Naive thymus-derived CD4-positive, alpha-beta T cell (primary cell): ENCODE measurements around the gene RAD51B. TPM values are rescaled to one million over a fixed set of nuclear protein-coding genes. Genes with fewer than 3 reads are reported as not detected.

Source experiments
- ATAC-seq: fragments of 150-1000 bp; cut with Tn5 transposase; 2 replicates; pipeline ENCODE4 v1.10.0; 2021; ENCODE audit warnings: mild to moderate bottlenecking, moderate library complexity
- CTCF ChIA-PET: fragments of 350-600 bp; sonication (Branson Sonifier 250); formaldehyde crosslinking; loops from one replicate; lab custom pipeline; 2021; ENCODE audit warnings: antibody characterized with exemption; lab: Charles Lee
- POLR2A ChIA-PET: fragments of 350-600 bp; sonication (Branson Sonifier 250); formaldehyde crosslinking; loops from one replicate; lab custom pipeline; 2021; ENCODE audit warnings: antibody characterized with exemption, inconsistent platforms; lab: Charles Lee
- DNase-seq, 9 donors: peaks; one replicate each; pipeline versions ENCODE4 v3.0.0 to v3.0.0-alpha.2; 2020 to 2022; ENCODE audit warnings: mixed read lengths in 1 of 9
- H3K27ac ChIP-seq: one replicate; pipeline ENCODE4 v1.7.0; 2013; ENCODE audit warnings: mild to moderate bottlenecking, low read depth, low read length, moderate library complexity
- H3K27me3 ChIP-seq, 2 donors: one replicate each; pipeline ENCODE4 v1.7.0; 2013; ENCODE audit warnings: low read length in 2 of 2, mild to moderate bottlenecking in 2 of 2, moderate library complexity in 2 of 2; ENCODE audit not compliant: control insufficient read depth in 2 of 2, insufficient read depth in 2 of 2
- H3K36me3 ChIP-seq, 3 experiments: 1 replicate in 2 of 3; 2 replicates in 1 of 3; pipeline ENCODE4 v1.7.0; 2013; ENCODE audit warnings: low read length in 3 of 3, mild to moderate bottlenecking in 3 of 3, moderate library complexity in 1 of 3; ENCODE audit not compliant: insufficient read depth in 3 of 3, control insufficient read depth in 2 of 3
- H3K4me1 ChIP-seq, 2 donors: one replicate each; pipeline ENCODE4 v1.7.0; 2013; ENCODE audit warnings: low read length in 2 of 2, mild to moderate bottlenecking in 2 of 2, moderate library complexity in 1 of 2; ENCODE audit not compliant: control insufficient read depth in 2 of 2, insufficient read depth in 2 of 2
- H3K4me3 ChIP-seq: 2 replicates; pipeline ENCODE4 v1.7.0; 2013; ENCODE audit warnings: mild to moderate bottlenecking, low read length
- H3K9me3 ChIP-seq, 3 experiments: 1 replicate in 2 of 3; 2 replicates in 1 of 3; pipeline ENCODE4 v1.7.0; 2013; ENCODE audit warnings: low read length in 3 of 3; ENCODE audit not compliant: control insufficient read depth in 2 of 3
- H3K27ac Mint-ChIP-seq, 9 donors: one replicate each; pipeline ENCODE4 v1.8.0; 2020 to 2022; ENCODE audit warnings: mixed read lengths in 9 of 9, mild to moderate bottlenecking in 8 of 9, moderate library complexity in 5 of 9, inconsistent platforms in 2 of 9
- H3K27me3 Mint-ChIP-seq, 5 donors: one replicate each; pipeline ENCODE4 v1.8.0; 2021 to 2022; ENCODE audit warnings: mixed read lengths in 5 of 5, mild to moderate bottlenecking in 1 of 5
- H3K36me3 Mint-ChIP-seq, 5 donors: one replicate each; pipeline ENCODE4 v1.8.0; 2020 to 2022; ENCODE audit warnings: mixed read lengths in 5 of 5, mild to moderate bottlenecking in 3 of 5, inconsistent platforms in 1 of 5
- H3K4me1 Mint-ChIP-seq, 7 donors: one replicate each; pipeline ENCODE4 v1.8.0; 2020 to 2022; ENCODE audit warnings: mixed read lengths in 7 of 7, mild to moderate bottlenecking in 3 of 7, inconsistent platforms in 1 of 7
- H3K4me3 Mint-ChIP-seq, 10 donors: one replicate each; pipeline ENCODE4 v1.8.0; 2020 to 2022; ENCODE audit warnings: mild to moderate bottlenecking in 10 of 10, mixed read lengths in 10 of 10, moderate library complexity in 6 of 10, inconsistent platforms in 2 of 10
- H3K9me3 Mint-ChIP-seq, 11 donors: one replicate each; pipeline ENCODE4 v1.8.0; 2020 to 2022; ENCODE audit warnings: mixed read lengths in 11 of 11, mild to moderate bottlenecking in 4 of 11, inconsistent platforms in 1 of 11, moderate library complexity in 1 of 11
- intact Hi-C, 2 donors: fragments of 100-400 bp; cut with micrococcal nuclease; formaldehyde crosslinking; loops; one replicate each; pipeline ENCODE4 v1.15.1; 2023
- polyA plus RNA-seq, 2 donors: library from polyadenylated mRNA; unstranded; fragments of 300-500 nt; fragmentation: Illumina TruSeq; gene quantifications; one replicate each; pipeline ENCODE4 v1.2.3, GENCODE V29; 2021
- total RNA-seq, 6 experiments: library from RNA in 5 of 6; stranded (reverse) in 5 of 6; gene quantifications; 1 replicate in 5 of 6; 2 replicates in 1 of 6; pipeline ENCODE4 v1.2.3 and lab custom pipeline; 2021 to 2026

The RAD51B gene
- total and polyA plus RNA-seq, 7 experiments from 2014 or later = 15.0 to 42.2 (median 28.8) TPM

DNA sequence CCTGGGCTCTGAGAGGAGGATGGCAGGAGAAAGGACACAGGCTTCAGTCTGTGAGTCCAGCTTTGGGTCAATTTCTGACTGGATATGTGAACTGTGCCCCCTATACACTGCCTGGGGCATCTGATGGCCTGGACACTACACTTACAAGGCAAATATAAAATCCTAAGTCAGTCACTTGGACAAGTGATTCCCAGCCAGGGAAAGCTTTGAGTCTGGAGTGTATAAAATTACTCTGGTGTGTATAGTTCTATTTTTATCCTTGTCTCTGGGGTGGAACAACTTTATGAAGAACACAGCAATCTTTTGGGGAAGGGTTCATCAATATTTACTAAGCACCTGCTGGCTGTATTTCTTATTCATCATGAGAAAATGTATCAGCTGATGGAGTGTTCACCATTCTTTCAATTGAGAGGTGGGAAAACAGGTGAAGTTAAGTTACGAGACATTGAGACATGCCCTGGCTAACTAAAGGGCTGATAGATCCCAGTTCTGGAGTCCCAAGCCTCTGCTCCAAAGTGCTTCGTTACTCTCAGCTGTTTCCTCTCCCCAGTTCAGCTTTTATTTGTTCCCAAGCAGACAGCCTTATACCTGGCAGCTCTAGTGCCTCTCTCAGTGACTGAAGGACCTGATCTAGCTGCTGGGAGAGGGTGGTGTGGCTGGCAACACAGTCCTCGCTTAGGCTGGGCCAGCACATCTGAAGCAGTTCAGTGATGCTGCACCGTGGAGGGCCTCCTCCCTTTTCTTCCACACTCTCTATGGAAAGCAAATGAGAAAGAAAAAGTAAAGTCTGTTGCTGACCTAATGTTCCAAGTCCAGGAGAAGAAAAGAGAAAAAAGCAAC lies 34.1 kb upstream of the RAD51B start:
- CTCF ChIA-PET = interaction anchor here (0.6 kb wide), 1 partner anchor 402 kb away, joined by 3 read pairs; no protein-coding TSS in a partner anchor
- H3K36me3 ChIP-seq = peaks cover 24 to 100% (median 45%) of the 10 kb centered on the region in 3 experiments
- Mint-ChIP-seq H3K4me1 (no peaks in the 10 kb centered on the region), H3K36me3 (peaks cover 30 to 89% (median 62%) of the 10 kb centered on the region in 5 donors), H3K27me3 (no peaks in the 10 kb centered on the region), H3K27ac (no peak overlapping the region), H3K4me3 (no peak overlapping the region), H3K9me3 (no peaks in the 10 kb centered on the region)
- POLR2A ChIA-PET = no interaction called here
- no peak for DNase-seq
- no peak overlapping the region for H3K4me3 ChIP-seq
- ATAC-seq = no peak
- no peak overlapping the region for H3K27ac ChIP-seq
- intact Hi-C loops = no loop called here
- H3K4me1 ChIP-seq = no peaks in the 10 kb centered on the region
- no peaks in the 10 kb centered on the region for H3K9me3 ChIP-seq
- H3K27me3 ChIP-seq = no peaks in the 10 kb centered on the region

DNA sequence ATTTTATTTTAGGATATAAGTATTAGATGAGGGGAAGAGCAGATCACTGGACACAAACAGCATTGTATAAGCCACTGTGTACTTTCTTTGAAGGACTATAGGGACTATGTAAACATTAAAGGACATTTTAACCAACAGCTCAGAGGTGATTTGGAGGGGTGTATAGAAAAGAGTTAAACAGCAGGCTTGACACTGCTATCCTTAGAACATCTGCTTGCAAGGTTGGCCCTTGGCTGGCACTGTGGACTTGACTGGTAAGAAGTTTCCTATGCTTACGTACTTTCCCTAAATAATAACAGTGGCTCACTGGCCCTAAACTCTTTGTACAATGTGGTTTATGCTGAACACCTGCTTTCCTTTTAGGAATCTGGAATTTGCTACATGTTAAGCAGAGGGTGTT lies 31.9 kb upstream of the RAD51B start:
- H3K9me3 ChIP-seq = no peaks in the 10 kb centered on the region
- no peak overlapping the region for H3K27ac ChIP-seq
- ChIA-PET POLR2A (no interaction called here), CTCF (no interaction called here)
- no peaks in the 10 kb centered on the region for H3K27me3 ChIP-seq
- ATAC-seq (no peak), DNase-seq (no peak)
- Mint-ChIP-seq H3K9me3 (no peaks in the 10 kb centered on the region), H3K27ac (no peak overlapping the region), H3K4me1 (no peaks in the 10 kb centered on the region), H3K4me3 (no peak overlapping the region), H3K36me3 (peaks cover 30 to 74% (median 54%) of the 10 kb centered on the region in 5 donors), H3K27me3 (no peaks in the 10 kb centered on the region)
- no peak overlapping the region for H3K4me3 ChIP-seq
- intact Hi-C loops = no loop called here
- H3K4me1 ChIP-seq = no peaks in the 10 kb centered on the region
- H3K36me3 ChIP-seq = peaks cover 26 to 86% (median 28%) of the 10 kb centered on the region in 3 experiments

DNA sequence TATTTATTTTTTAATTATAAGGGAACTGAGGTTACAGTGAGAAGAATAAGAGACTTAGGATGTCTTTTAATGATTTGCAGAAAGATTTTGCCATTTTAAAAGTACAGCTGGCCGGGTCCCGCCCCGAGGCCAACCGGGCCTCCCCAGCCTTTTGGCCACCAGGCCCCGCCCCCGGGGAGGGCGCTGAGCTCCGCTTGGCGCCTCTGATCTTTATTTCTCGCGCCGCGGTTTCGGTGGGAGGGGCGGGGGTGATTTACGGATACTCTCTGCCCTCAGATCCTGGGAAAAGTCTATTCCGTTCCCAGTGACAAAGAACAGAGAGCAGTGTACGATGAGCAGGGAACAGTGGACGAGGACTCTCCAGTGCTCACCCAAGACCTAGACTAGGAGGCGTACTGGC lies 20.8 kb upstream of the RAD51B start:
- ATAC-seq (no peak), DNase-seq (no peak)
- Mint-ChIP-seq H3K4me3 (no peak overlapping the region), H3K27ac (no peak overlapping the region), H3K9me3 (peaks cover 0 to 2% (median 0%) of the 10 kb centered on the region in 11 donors), H3K4me1 (peaks cover 0 to 4% (median 0%) of the 10 kb centered on the region in 7 donors), H3K27me3 (no peaks in the 10 kb centered on the region), H3K36me3 (peaks cover 9 to 67% (median 51%) of the 10 kb centered on the region in 5 donors)
- Histone ChIP-seq H3K27me3 (no peaks in the 10 kb centered on the region), H3K27ac (no peak overlapping the region), H3K4me1 (no peaks in the 10 kb centered on the region), H3K36me3 (peaks cover 18 to 81% (median 37%) of the 10 kb centered on the region in 3 experiments), H3K4me3 (no peak overlapping the region), H3K9me3 (no peaks in the 10 kb centered on the region)
- intact Hi-C loops = no loop called here
- POLR2A ChIA-PET = no interaction called here
- CTCF ChIA-PET = no interaction called here

DNA sequence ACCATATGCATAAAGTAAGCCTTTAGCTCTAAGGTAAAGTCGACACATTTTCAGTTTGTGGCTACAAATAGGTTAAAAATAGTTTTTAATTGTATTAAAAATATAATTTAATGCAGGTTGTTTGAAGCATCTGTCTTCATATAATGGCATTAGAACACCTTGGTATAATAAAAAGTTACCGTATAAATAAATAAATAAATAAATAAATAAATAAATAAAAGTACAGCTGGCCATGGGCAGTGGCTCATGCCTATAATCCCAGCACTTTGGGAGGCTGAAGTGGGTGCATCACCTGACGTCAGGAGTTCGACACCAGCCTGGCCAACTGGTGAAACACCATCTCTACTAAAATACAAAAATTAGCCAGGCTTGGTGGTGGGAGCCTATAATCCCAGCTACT lies 18.8 kb upstream of the RAD51B start:
- Mint-ChIP-seq H3K9me3 (peaks cover 0 to 2% (median 0%) of the 10 kb centered on the region in 11 donors), H3K36me3 (peaks cover 14 to 71% (median 43%) of the 10 kb centered on the region in 5 donors), H3K27me3 (no peaks in the 10 kb centered on the region), H3K4me3 (no peak overlapping the region), H3K27ac (no peak overlapping the region), H3K4me1 (peaks cover 0 to 4% (median 0%) of the 10 kb centered on the region in 7 donors)
- Histone ChIP-seq H3K27ac (no peak overlapping the region), H3K4me1 (no peaks in the 10 kb centered on the region), H3K27me3 (no peaks in the 10 kb centered on the region), H3K4me3 (no peak overlapping the region), H3K36me3 (peaks cover 24 to 84% (median 46%) of the 10 kb centered on the region in 3 experiments), H3K9me3 (no peaks in the 10 kb centered on the region)
- intact Hi-C loops = no loop called here
- DNase-seq (no peak), ATAC-seq (no peak)
- ChIA-PET POLR2A (no interaction called here), CTCF (no interaction called here)

DNA sequence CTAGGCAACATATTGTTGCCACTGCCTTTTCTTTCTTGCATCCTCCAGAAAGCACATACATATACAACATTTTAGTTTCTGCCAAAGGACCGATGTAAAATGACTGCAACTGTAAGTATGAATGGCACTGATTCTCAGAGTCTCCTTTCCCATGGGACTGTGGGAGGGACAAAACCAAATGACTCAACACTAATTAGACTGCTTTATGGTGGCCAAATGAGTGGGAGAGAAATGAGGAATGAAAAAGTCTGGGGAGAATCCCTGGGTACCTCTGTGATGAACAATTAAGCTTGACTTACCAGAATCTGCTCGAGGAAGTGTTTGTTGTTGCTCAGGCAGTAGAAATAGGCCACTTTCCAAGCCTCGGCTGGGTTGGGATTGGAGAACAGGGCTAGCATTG lies 13.3 kb upstream of the RAD51B start:
- H3K36me3 Mint-ChIP-seq = peaks cover 17 to 69% (median 33%) of the 10 kb centered on the region in 5 donors
- no peak for ATAC-seq
- peaks cover 31 to 89% (median 38%) of the 10 kb centered on the region in 3 experiments for H3K36me3 ChIP-seq
- peaks cover 0 to 8% (median 0%) of the 10 kb centered on the region in 7 donors for H3K4me1 Mint-ChIP-seq
- no peaks in the 10 kb centered on the region for H3K27me3 Mint-ChIP-seq
- intact Hi-C loops = no loop called here
- H3K4me3 Mint-ChIP-seq = no peak overlapping the region
- POLR2A ChIA-PET = no interaction called here
- no peaks in the 10 kb centered on the region for H3K4me1 ChIP-seq
- H3K27me3 ChIP-seq = no peaks in the 10 kb centered on the region
- peaks cover 0 to 2% (median 0%) of the 10 kb centered on the region in 11 donors for H3K9me3 Mint-ChIP-seq
- H3K27ac ChIP-seq = no peak overlapping the region
- CTCF ChIA-PET = interaction anchor here (1.3 kb wide), 1 partner anchor 10 kb away, joined by 3 read pairs; the partner anchor contains the start of gene ZFYVE26
- H3K9me3 ChIP-seq = no peaks in the 10 kb centered on the region
- no peak overlapping the region for H3K27ac Mint-ChIP-seq
- no peak for DNase-seq
- no peak overlapping the region for H3K4me3 ChIP-seq

DNA sequence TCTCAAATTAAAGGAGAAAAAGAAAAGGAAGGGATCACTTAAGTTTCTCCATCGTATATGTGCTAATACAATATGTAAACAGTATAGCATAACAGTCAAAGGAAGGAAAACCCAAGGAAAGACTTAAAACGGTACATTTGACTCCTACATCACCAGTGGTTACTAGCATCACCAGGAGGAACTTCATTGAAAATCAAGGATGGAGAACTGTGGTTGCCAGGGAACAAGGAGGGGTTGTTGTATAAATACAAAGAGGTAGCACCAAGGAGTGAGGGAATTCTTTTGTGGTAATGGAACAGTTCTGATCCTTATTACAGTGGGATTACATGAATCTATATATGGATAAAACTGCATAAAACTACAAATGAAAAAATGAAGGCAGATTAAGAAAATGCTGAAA lies 4.8 kb upstream of the RAD51B start:
- ATAC-seq = no peak
- peaks cover 8 to 11% of the 10 kb centered on the region in 2 donors for H3K4me1 ChIP-seq
- peaks cover 0 to 26% (median 0%) of the 10 kb centered on the region in 3 experiments for H3K36me3 ChIP-seq
- H3K4me3 ChIP-seq = no peak overlapping the region
- Mint-ChIP-seq H3K9me3 (no peaks in the 10 kb centered on the region), H3K4me1 (peaks cover 26 to 63% (median 54%) of the 10 kb centered on the region in 7 donors), H3K36me3 (peaks cover 2 to 31% (median 8%) of the 10 kb centered on the region in 5 donors), H3K27ac (peak overlapping the region; percentile 23 to 98 (median 95)), H3K4me3 (peak overlapping the region; percentile 87 to 99 (median 98)), H3K27me3 (no peaks in the 10 kb centered on the region)
- H3K9me3 ChIP-seq = no peaks in the 10 kb centered on the region
- no peaks in the 10 kb centered on the region for H3K27me3 ChIP-seq
- DNase-seq = no peak
- no peak overlapping the region for H3K27ac ChIP-seq
- CTCF ChIA-PET = no interaction called here
- intact Hi-C loops = loop anchor here (5.0 to 10.0 kb wide), 11 partner anchors 213 to 1797 kb away; partner anchors contain the start of genes ERH (in 1 of the 2), EXD2 (in 1 of the 2), GPHN (in 1 of the 2) and PALS1 (in 1 of the 2)
- POLR2A ChIA-PET = no interaction called here
